Activated CD8-positive, alpha-beta T cell treated with anti-CD3 and anti-CD28 coated beads, Interleukin-2, amount 10 ng/mL, durations not matched to agents 7 days and 5 days (primary cell): ENCODE measurements around the gene ATG4C. TPM values are rescaled to one million over a fixed set of nuclear protein-coding genes. Genes with fewer than 3 reads are reported as not detected.
A peak's percentile ranks its signal among the peaks of the same experiment; 100 is the strongest.
"Not testable (repeated sequence)": the region's sequence is repeated elsewhere in the genome, so short reads cannot be mapped to it uniquely, and the experiment has no call there.

Experiments used
- ATAC-seq: fragments of 150-1000 bp; cut with Tn5 transposase; one replicate; pipeline ENCODE4 v1.10.0; 2021; ENCODE audit warnings: moderate library complexity
- CTCF ChIA-PET: fragments of 350-600 bp; sonication (Branson Sonifier 250); formaldehyde crosslinking; loops from one replicate; lab custom pipeline; 2021; ENCODE audit warnings: antibody characterized with exemption; lab: Charles Lee
- POLR2A ChIA-PET: fragments of 350-600 bp; sonication (Branson Sonifier 250); formaldehyde crosslinking; loops from one replicate; lab custom pipeline; 2021; ENCODE audit warnings: antibody characterized with exemption; lab: Charles Lee
- DNase-seq: peaks from one replicate; pipeline ENCODE4 v3.0.0-alpha.2; 2020
- H3K27ac Mint-ChIP-seq: one replicate; pipeline ENCODE4 v1.8.0; 2021; ENCODE audit warnings: mild to moderate bottlenecking, mixed read lengths
- H3K27me3 Mint-ChIP-seq: one replicate; pipeline ENCODE4 v1.8.0; 2021; ENCODE audit warnings: low read depth, mixed read lengths
- H3K36me3 Mint-ChIP-seq: one replicate; pipeline ENCODE4 v1.8.0; 2021; ENCODE audit warnings: low read depth, mixed read lengths
- H3K4me1 Mint-ChIP-seq: one replicate; pipeline ENCODE4 v1.8.0; 2021; ENCODE audit warnings: low read depth, mixed read lengths
- H3K4me3 Mint-ChIP-seq: one replicate; pipeline ENCODE4 v1.8.0; 2021; ENCODE audit warnings: mild to moderate bottlenecking, mixed read lengths
- H3K9me3 Mint-ChIP-seq: one replicate; pipeline ENCODE4 v1.8.0; 2022; ENCODE audit warnings: mixed read lengths; ENCODE audit not compliant: insufficient read depth
- total RNA-seq, 2 experiments: library from RNA; stranded (reverse); gene quantifications; one replicate each; pipeline ENCODE4 v1.2.3, GENCODE V29; 2021

Gene ATG4C
- total RNA-seq, 2 experiments from 2014 or later, result 8.6 to 10.0 TPM

DNA sequence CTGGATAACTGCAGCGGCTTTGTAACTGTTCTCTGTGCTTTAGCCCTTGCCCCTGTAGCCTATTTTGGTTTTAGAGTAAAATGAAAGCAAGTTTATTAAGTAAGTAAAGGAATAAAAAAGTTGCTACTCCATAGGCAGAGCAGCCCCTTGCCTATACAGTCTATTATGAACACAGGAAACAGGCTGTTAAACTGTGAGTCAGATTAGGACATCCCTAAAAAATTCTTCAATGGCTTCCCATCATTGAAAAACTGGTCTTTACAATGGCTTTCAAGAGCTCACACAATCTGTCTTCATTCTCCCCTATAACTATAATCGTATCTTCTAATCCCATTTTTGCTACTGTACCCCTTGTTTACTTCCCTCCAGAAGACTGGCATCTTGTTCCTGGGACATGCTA is 43.0 kb downstream of the ATG4C start:
- ChIA-PET CTCF (no interaction called here), POLR2A (no interaction called here)
- Mint-ChIP-seq H3K4me3 (no peak overlapping the region), H3K9me3 (no peaks in the 10 kb centered on the region), H3K27me3 (no peaks in the 10 kb centered on the region), H3K4me1 (no peaks in the 10 kb centered on the region), H3K36me3 (no peaks in the 10 kb centered on the region), H3K27ac (no peak overlapping the region)
- no peak for ATAC-seq
- DNase-seq, result no peak

DNA sequence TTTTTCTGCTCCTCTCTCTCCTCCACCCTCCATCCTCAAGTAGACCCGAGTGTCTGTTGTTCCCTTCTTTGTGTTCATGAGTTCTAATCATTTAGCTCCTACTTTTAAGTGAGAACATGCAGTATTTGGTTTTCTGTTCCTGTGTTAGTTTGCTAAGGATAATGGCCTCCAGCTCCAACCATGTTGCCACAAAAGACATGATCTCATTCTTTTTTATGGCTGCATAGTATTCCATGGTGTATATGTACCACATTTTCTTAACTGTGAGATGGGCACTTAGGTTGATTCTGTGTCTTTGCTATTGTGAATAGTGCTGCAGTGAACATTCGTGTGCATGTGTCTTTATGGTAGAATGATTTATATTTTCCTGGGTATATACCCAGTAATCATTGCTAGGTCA is 43.9 kb downstream of the ATG4C start:
- H3K4me3 Mint-ChIP-seq, ATAC-seq, CTCF ChIA-PET, H3K27me3 Mint-ChIP-seq, H3K27ac Mint-ChIP-seq, H3K9me3 Mint-ChIP-seq, H3K4me1 Mint-ChIP-seq, H3K36me3 Mint-ChIP-seq, DNase-seq, POLR2A ChIA-PET: not testable (repeated sequence)

DNA sequence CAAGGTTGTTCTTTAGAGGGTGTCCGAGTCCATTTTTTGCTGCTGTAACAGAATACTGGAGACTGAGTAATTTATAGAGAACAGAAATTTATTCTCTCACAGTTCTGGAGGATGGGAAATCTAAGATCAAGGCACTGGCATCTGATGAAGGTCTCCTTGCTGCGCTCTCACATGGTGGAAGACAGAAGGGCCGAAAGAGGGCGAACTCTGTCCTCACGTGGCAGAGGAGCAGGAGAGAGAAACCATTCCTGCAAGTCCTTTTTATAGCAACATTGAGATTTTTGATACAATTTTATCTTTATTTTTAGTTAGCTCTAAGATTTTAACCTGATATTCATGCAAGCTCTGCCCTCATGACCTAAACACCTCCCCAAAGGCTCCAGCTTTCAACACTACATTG is 48.3 kb downstream of the ATG4C start:
- ATAC-seq, result no peak
- CTCF ChIA-PET, result no interaction called here
- Mint-ChIP-seq H3K36me3 (no peaks in the 10 kb centered on the region), H3K27me3 (no peaks in the 10 kb centered on the region), H3K9me3 (no peaks in the 10 kb centered on the region), H3K4me1 (no peaks in the 10 kb centered on the region), H3K4me3 (no peak overlapping the region), H3K27ac (no peak overlapping the region)
- DNase-seq, result no peak
- POLR2A ChIA-PET, result no interaction called here

DNA sequence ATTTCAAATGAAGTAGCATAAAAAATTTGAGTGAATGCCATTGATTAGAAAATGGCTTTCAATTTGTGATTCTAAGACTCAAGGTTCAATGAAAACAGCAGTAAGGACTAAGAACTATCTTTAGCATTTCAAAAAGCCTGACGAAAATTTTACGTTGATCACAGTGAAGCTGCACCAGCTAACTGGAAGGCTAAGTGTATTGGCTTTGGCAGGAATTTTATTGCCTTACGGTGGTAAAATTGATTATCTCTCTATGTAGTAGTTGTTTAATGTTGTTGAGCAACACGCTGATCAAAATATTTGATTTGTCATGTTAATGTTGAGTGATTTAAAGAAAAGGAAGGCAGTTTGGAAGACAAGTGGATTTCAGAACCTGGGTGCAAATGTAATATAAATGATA is 49.6 kb downstream of the ATG4C start:
- Mint-ChIP-seq H3K27me3 (no peaks in the 10 kb centered on the region), H3K4me1 (no peaks in the 10 kb centered on the region), H3K9me3 (no peaks in the 10 kb centered on the region), H3K4me3 (no peak overlapping the region), H3K27ac (no peak overlapping the region), H3K36me3 (no peaks in the 10 kb centered on the region)
- ATAC-seq (no peak), DNase-seq (no peak)
- ChIA-PET POLR2A (no interaction called here), CTCF (no interaction called here)

DNA sequence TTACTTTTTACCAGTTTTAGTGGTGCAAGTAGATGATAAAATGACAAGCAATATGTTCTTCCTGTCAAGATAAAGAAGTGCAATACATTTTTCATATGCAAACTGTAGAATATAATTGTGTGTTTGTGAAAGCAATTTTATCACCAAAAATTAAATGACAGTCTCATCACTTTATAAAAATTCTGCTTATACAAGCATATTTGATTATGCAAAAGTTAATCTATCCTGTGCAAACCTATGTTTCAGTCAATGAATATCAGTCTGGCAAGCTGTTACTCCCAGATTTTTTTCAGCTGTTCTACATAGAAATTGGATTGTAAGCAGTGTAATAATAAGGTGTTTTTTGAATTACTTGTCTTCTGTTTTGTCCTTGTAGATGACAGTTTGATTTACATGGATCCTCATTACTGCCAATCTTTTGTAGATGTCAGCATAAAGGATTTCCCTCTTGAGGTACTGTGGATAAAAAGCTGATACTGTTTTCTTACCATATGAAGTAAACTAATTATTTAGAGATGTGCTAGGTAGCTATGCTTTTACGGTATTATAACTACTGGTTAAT is 50.5 kb downstream of the ATG4C start:
- no peak overlapping the region for H3K4me3 Mint-ChIP-seq
- H3K36me3 Mint-ChIP-seq, result no peaks in the 10 kb centered on the region
- ChIA-PET POLR2A (no interaction called here), CTCF (interaction anchor here (0.6 kb wide), 1 partner anchor 77 kb away, joined by 3 read pairs; no protein-coding TSS in a partner anchor)
- no peaks in the 10 kb centered on the region for H3K9me3 Mint-ChIP-seq
- H3K4me1 Mint-ChIP-seq, result no peaks in the 10 kb centered on the region
- ATAC-seq (no peak), DNase-seq (no peak)
- H3K27ac Mint-ChIP-seq, result no peak overlapping the region
- no peaks in the 10 kb centered on the region for H3K27me3 Mint-ChIP-seq

DNA sequence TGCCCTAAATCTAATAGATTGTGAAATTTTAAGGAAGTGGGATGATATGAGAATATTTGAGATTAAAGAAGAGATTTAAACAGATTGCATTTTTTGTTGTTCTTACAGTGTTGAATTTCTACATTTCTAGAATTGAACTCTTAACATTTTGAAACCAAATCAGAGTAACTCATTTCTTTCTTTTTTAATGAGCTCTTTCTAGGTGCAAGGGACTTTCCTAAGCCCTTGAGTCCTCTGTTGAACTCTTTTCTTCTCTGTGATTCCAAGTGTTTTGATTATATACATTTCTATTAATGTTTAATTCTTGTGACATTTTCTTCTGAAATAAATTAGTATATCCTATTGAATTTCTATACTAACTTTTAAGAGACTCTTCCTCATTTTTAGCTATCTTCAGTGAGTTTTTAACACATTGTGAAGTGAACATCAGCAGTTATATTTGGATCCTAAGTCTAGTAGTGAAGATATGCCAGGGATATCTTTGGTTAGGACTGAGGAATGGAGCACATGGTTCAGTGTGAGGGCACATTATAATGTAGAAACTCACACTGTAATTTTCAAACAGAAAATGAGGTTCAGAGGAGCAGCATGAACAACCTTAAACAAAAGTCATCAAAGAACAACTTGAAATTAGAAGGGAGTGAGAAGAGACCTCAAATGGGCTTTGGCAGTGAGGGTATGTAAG is 53.1 kb downstream of the ATG4C start:
- Mint-ChIP-seq H3K4me1 (no peaks in the 10 kb centered on the region), H3K9me3 (no peaks in the 10 kb centered on the region), H3K27me3 (no peaks in the 10 kb centered on the region), H3K36me3 (no peaks in the 10 kb centered on the region), H3K27ac (no peak overlapping the region), H3K4me3 (no peak overlapping the region)
- ATAC-seq, result no peak
- DNase-seq, result no peak
- ChIA-PET POLR2A (no interaction called here), CTCF (no interaction called here)

- CTCF ChIA-PET, result interaction anchor here (1.5 kb wide), 1 partner anchor 20 kb away, joined by 4 read pairs; no protein-coding TSS in a partner anchor
- no peaks in the 10 kb centered on the region for H3K27me3 Mint-ChIP-seq
Observed at GRCh38 chr1:62840555-62840954, 56.6 kb downstream of the ATG4C start.

GRCh38 chr1:62841587-62842169 is 57.7 kb downstream of the ATG4C start:
- no peaks in the 10 kb centered on the region for H3K36me3 Mint-ChIP-seq
- ATAC-seq (no peak), DNase-seq (peak; percentile 44)
- H3K27me3 Mint-ChIP-seq, result no peaks in the 10 kb centered on the region
- ChIA-PET CTCF (interaction anchor here (0.6 to 1.8 kb wide), 15 partner anchors 10 to 546 kb away, joined by 3 to 13 read pairs (median 4); no protein-coding TSS in a partner anchor), POLR2A (no interaction called here)
- H3K4me3 Mint-ChIP-seq, result no peak overlapping the region
- H3K4me1 Mint-ChIP-seq, result no peaks in the 10 kb centered on the region
- no peaks in the 10 kb centered on the region for H3K9me3 Mint-ChIP-seq
- H3K27ac Mint-ChIP-seq, result no peak overlapping the region

More at GRCh38 chr1:62840555-62840954, 56.6 kb downstream of the ATG4C start:
- Mint-ChIP-seq H3K27ac (no peak overlapping the region), H3K4me3 (no peak overlapping the region), H3K4me1 (no peaks in the 10 kb centered on the region), H3K9me3 (no peaks in the 10 kb centered on the region), H3K36me3 (no peaks in the 10 kb centered on the region)
- POLR2A ChIA-PET, result no interaction called here
- no peak for ATAC-seq
- no peak for DNase-seq

DNA sequence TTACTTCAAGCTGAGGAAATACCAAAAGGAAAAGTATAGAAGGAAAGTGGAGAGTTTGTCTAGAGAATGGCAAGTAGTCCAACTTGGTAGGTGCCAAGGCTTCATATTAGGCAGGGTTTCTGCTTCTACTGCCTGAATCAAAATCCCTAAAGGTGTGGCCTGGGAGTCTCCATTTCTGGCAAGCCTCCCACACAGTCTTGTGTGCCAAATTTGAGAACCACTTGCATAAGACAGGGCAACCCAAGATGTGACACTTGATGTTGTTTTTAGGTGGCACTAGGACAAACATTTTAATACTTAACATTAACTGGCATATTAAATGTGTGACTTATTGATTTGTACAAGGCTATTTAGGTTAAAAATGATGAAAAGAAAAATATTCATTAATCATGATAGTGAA is 60.1 kb downstream of the ATG4C start:
- ChIA-PET POLR2A (no interaction called here), CTCF (no interaction called here)
- no peaks in the 10 kb centered on the region for H3K36me3 Mint-ChIP-seq
- H3K9me3 Mint-ChIP-seq, result no peaks in the 10 kb centered on the region
- no peak overlapping the region for H3K4me3 Mint-ChIP-seq
- ATAC-seq (no peak), DNase-seq (no peak)
- H3K27me3 Mint-ChIP-seq, result no peaks in the 10 kb centered on the region
- H3K4me1 Mint-ChIP-seq, result no peaks in the 10 kb centered on the region
- no peak overlapping the region for H3K27ac Mint-ChIP-seq

GRCh38 chr1:62849031-62849430 is 65.1 kb downstream of the ATG4C start:
- Mint-ChIP-seq H3K9me3 (no peaks in the 10 kb centered on the region), H3K27me3 (no peaks in the 10 kb centered on the region), H3K27ac (no peak overlapping the region), H3K36me3 (no peaks in the 10 kb centered on the region), H3K4me1 (no peaks in the 10 kb centered on the region), H3K4me3 (no peak overlapping the region)
- CTCF ChIA-PET, result no interaction called here
- ATAC-seq (no peak), DNase-seq (no peak)
- POLR2A ChIA-PET, result no interaction called here

DNA sequence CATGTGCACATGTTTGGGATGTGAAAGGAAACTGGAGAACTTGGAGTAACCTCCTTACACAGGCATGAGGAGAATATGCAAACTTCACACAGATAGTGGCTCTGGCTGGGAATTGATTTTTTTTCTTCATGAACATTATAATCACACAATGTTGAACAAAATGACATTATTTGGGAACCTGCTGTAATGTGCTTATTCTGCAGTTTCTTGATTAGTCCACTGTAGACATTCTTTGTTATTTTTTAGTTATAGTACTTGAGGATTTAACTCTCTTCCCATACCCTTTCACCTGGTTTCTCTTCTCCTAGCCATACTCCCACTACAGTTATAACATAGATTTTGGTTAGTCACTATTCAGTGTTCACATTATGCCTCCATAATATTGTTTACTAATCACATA is 68.3 kb downstream of the ATG4C start:
- no peak overlapping the region for H3K27ac Mint-ChIP-seq
- H3K9me3 Mint-ChIP-seq, result no peaks in the 10 kb centered on the region
- no peak for DNase-seq
- ChIA-PET POLR2A (no interaction called here), CTCF (interaction anchor here (1.4 kb wide), 1 partner anchor 11 kb away, joined by 5 read pairs; no protein-coding TSS in a partner anchor)
- no peak for ATAC-seq
- no peaks in the 10 kb centered on the region for H3K27me3 Mint-ChIP-seq
- no peaks in the 10 kb centered on the region for H3K36me3 Mint-ChIP-seq
- H3K4me1 Mint-ChIP-seq, result no peaks in the 10 kb centered on the region
- no peak overlapping the region for H3K4me3 Mint-ChIP-seq

GRCh38 chr1:62856960-62857359 is 73.0 kb downstream of the ATG4C start:
- Mint-ChIP-seq H3K27me3 (no peaks in the 10 kb centered on the region), H3K36me3 (no peaks in the 10 kb centered on the region), H3K4me1 (no peaks in the 10 kb centered on the region), H3K27ac (no peak overlapping the region), H3K9me3 (no peaks in the 10 kb centered on the region), H3K4me3 (no peak overlapping the region)
- ChIA-PET CTCF (no interaction called here), POLR2A (no interaction called here)
- ATAC-seq (no peak), DNase-seq (no peak)
